IPS DF 6.9 (cell line): Measurements from ENCODE around the gene SLC22A5.

ENCODE experiments used
- DNase-seq: peaks from one replicate; pipeline ENCODE4 v3.0.0-alpha.2; 2013; ENCODE audit warnings: low read depth, low spot score
- H3K27ac ChIP-seq: one replicate; pipeline ENCODE4 v1.5.1; 2013; ENCODE audit warnings: low read length, control low read depth
- H3K27me3 ChIP-seq: 2 replicates; pipeline ENCODE4 v1.6.1; 2013; ENCODE audit warnings: mild to moderate bottlenecking, low read length; ENCODE audit not compliant: control insufficient read depth, insufficient read depth
- H3K36me3 ChIP-seq: 2 replicates; pipeline ENCODE4 v1.6.1; 2013; ENCODE audit warnings: low read length; ENCODE audit not compliant: control insufficient read depth, insufficient read depth
- H3K4me1 ChIP-seq: 2 replicates; pipeline ENCODE4 v1.6.1; 2013; ENCODE audit warnings: low read length; ENCODE audit not compliant: control insufficient read depth, insufficient read depth
- H3K4me3 ChIP-seq: 2 replicates; pipeline ENCODE4 v1.5.1; 2013; ENCODE audit warnings: mild to moderate bottlenecking, low read length
- H3K9me3 ChIP-seq: 2 replicates; pipeline ENCODE4 v1.6.1; 2013; ENCODE audit warnings: low read length, inconsistent platforms; ENCODE audit not compliant: control insufficient read depth, insufficient read depth
- WGBS: extraction: QIAGEN DNeasy Blood & Tissue Kit; methylation state at CpG from one replicate; pipeline ENCODE4 v1.1.7; 2013; ENCODE audit warnings: mixed read lengths, missing lambda C conversion rate; ENCODE audit not compliant: insufficient read length, insufficient coverage; 5-methylcytosine and 5-hydroxymethylcytosine counted together

Gene SLC22A5

DNA sequence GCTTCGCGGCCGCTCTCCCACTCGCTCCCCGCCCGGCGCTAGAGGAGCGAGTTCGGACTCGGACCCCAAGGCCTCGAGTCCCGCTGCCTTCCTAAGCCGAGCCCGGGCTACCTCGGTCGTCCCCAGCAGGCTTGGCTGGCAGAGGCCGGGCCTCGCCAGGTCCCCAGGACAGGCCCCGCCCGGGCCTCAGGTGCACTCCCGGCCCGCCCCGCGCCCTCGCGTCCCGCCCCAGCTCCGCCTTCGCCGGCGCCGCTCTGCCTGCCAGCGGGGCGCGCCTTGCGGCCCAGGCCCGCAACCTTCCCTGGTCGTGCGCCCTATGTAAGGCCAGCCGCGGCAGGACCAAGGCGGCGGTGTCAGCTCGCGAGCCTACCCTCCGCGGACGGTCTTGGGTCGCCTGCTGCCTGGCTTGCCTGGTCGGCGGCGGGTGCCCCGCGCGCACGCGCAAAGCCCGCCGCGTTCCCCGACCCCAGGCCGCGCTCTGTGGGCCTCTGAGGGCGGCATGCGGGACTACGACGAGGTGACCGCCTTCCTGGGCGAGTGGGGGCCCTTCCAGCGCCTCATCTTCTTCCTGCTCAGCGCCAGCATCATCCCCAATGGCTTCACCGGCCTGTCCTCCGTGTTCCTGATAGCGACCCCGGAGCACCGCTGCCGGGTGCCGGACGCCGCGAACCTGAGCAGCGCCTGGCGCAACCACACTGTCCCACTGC is at the start of gene SLC22A5:
Gene SLC22A5 (plus strand): TSS at position 237 of the 707 bp plus-strand sequence. CDS start 263 bp downstream, at position 500.
- H3K27ac ChIP-seq: no peak within 1 kb of the TSS
- peaks cover 3% of the 10 kb centered on the region for H3K4me1 ChIP-seq
- peaks cover 4% of the 10 kb centered on the region for H3K27me3 ChIP-seq
- H3K36me3 ChIP-seq: no peaks in the 10 kb centered on the region
- H3K9me3 ChIP-seq: no peaks in the 10 kb centered on the region
- DNase-seq: no peak
- no CpG with 5 or more reads among the region's 83 CpGs for WGBS
- H3K4me3 ChIP-seq: peak within 1 kb of the TSS; percentile 55

DNA sequence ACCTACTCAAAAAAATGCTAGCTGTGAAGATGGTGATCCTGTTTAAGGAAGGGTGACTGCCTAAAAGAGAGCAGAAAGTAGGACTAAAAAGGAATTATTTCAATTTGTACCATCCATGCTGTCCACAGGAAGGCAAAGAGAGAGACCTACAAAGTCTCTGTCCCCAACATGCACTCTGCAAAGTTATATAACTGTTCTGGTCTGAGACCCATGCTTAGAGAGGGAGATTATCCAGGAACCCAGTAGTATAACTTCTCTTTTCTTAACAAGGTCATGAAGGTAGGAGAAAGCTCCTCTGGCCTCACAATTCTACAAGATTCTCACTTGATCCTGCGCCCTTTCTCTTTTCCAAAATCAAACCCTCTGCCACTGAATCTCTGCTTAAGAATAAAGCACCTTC is 49.5 kb upstream of the SLC22A5 start:
- H3K36me3 ChIP-seq: no peaks in the 10 kb centered on the region
- H3K27ac ChIP-seq: no peak overlapping the region
- H3K27me3 ChIP-seq: no peaks in the 10 kb centered on the region
- H3K4me3 ChIP-seq: no peak overlapping the region
- DNase-seq: no peak
- no CpG with 5 or more reads among the region's 1 CpG for WGBS
- H3K4me1 ChIP-seq: peaks cover 6% of the 10 kb centered on the region; the same call in 1 of the 2 replicates
- H3K9me3 ChIP-seq: no peaks in the 10 kb centered on the region

DNA sequence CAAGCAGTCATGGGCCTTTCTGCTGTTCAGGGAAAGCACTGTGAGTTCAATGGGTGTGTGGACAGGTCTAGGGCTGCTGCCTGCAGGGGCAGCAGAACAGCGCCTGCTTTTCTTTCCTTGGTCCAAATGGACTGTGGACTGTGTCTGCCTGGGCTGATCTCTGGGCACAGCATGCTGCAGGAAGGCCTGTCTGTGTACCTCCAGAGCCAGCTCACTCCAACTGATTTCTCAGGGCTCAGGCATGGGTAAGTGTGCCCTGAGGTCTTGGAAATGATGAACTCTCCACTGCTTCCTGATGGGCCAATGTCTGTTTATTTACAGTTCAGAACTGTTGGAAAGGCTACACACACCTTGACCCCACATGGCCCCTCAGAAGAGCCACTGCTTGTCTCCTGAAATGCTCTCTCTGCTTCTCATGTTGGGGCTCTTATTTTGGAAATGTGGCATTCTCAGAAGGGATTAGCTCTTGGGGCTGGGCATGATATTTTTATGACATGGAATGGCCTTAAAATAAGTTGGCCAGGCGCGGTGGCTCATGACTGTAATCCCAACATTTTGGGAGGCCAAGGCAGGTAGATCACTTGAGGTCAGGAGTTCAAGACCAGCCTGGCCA is 48.3 kb upstream of the SLC22A5 start:
- no CpG with 5 or more reads among the region's 3 CpGs for WGBS
- H3K36me3 ChIP-seq: no peaks in the 10 kb centered on the region

DNA sequence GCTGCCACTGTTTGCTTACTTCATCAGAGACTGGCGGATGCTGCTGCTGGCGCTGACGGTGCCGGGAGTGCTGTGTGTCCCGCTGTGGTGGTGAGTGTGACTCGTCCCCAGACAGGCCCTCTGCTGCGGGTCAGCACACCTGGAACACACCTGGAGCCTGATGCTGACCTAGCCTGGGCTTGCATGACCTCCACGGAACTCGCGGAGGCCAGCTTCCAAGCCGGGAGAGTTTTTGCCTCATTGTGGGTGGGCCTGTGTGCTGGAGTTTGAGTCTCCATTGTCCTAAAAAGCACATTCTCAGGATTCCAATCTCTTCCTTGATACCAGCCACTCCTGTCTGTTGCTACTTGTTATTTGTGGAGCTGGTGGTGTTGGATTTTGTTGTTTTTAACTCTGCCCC is 47.2 kb upstream of the SLC22A5 start:
- no peak overlapping the region for H3K27ac ChIP-seq
- DNase-seq: peak; percentile 20
- H3K36me3 ChIP-seq: no peaks in the 10 kb centered on the region
- no CpG with 5 or more reads among the region's 11 CpGs for WGBS
- no peak overlapping the region for H3K4me3 ChIP-seq
- no peaks in the 10 kb centered on the region for H3K9me3 ChIP-seq
- H3K27me3 ChIP-seq: no peaks in the 10 kb centered on the region
- peaks cover 5% of the 10 kb centered on the region; the same call in 1 of the 2 replicates for H3K4me1 ChIP-seq

More for the DNA sequence above, 48.3 kb upstream of the SLC22A5 start:
- Histone ChIP-seq H3K9me3 (no peaks in the 10 kb centered on the region), H3K27me3 (no peaks in the 10 kb centered on the region), H3K4me3 (no peak overlapping the region), H3K4me1 (peaks cover 5% of the 10 kb centered on the region; the same call in 1 of the 2 replicates), H3K27ac (no peak overlapping the region)
- DNase-seq: no peak

DNA sequence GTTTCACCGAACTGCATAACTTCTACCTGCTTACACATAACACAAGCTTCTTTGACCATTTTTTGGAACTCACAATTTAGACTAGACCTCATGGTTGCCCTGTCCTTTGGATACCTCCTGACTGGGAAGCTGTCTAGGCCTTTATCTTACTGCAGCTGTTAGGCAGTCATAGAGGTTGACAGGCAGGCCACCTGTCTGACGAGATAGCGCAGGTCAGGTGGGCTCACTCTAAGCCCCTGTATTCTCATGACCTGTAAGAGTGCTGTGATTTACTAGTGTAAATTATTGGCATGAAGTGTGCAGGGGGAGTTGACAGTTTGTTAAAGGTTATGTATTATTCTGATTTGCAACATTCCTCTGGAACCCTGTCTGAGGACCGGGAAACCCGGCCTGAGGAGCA is 46.3 kb upstream of the SLC22A5 start:
- H3K27ac ChIP-seq: no peak overlapping the region
- peaks cover 5% of the 10 kb centered on the region; the same call in 1 of the 2 replicates for H3K4me1 ChIP-seq
- H3K4me3 ChIP-seq: no peak overlapping the region
- no peaks in the 10 kb centered on the region for H3K27me3 ChIP-seq
- H3K9me3 ChIP-seq: no peaks in the 10 kb centered on the region
- no peak for DNase-seq
- no CpG with 5 or more reads among the region's 5 CpGs for WGBS
- H3K36me3 ChIP-seq: no peaks in the 10 kb centered on the region

DNA sequence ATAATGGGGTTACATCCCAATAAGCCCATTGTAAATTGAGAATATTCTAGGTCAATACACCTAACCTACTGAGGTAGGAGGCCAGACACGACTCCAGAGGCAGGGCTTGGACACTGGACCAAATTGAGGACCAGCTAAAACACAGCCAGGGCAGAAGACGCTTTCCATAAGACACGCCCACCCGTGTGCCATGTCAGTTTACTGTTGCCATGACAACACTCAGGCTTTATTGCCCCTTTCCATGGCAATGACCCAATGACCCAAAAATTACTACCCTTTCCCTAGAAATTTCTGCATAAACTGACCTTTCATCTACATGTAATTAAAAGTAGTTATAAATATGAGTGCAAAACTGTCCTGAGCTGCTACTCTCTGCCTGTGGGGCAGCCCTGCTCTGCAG is 43.8 kb upstream of the SLC22A5 start:
- DNase-seq: no peak
- no CpG with 5 or more reads among the region's 4 CpGs for WGBS
- H3K27me3 ChIP-seq: no peaks in the 10 kb centered on the region
- H3K27ac ChIP-seq: no peak overlapping the region
- no peaks in the 10 kb centered on the region for H3K36me3 ChIP-seq
- H3K4me3 ChIP-seq: no peak overlapping the region
- peaks cover 5% of the 10 kb centered on the region; the same call in 1 of the 2 replicates for H3K4me1 ChIP-seq
- H3K9me3 ChIP-seq: no peaks in the 10 kb centered on the region

DNA sequence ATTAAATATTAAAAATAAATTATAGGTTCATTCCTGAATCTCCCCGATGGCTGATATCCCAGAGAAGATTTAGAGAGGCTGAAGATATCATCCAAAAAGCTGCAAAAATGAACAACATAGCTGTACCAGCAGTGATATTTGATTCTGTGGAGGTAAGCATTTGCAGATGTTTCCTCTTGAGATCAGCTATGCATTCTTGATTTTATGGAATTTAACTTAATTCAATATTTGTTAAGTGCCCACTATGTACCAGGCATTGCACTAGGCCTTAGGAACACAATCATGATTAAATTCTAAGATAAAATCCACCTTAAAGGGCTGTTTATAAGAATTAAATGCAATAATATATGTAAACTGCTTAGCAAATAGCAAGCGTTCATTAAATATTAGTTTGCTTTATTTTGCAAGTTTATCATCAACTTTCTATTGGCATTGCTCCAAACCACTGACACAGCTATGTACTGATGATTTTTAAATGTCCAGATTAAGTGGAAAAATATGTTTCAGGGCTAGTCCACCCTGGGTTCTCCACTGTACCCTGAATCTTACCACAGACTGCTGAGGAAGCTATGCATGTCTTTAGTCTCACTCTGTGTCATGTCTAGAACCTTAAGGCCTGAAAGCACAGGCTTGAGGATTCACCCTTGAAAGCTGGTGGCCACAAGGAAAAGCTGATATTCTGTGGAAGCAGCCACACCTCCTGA is 42.1 kb upstream of the SLC22A5 start:
- Histone ChIP-seq H3K4me3 (no peak overlapping the region), H3K27me3 (no peaks in the 10 kb centered on the region), H3K4me1 (0 out of 2 replicates have a peak, but pooled peaks cover 2% of the 10 kb centered on the region), H3K36me3 (no peaks in the 10 kb centered on the region), H3K9me3 (no peaks in the 10 kb centered on the region), H3K27ac (no peak overlapping the region)
- no peak for DNase-seq
- no CpG with 5 or more reads among the region's 2 CpGs for WGBS

DNA sequence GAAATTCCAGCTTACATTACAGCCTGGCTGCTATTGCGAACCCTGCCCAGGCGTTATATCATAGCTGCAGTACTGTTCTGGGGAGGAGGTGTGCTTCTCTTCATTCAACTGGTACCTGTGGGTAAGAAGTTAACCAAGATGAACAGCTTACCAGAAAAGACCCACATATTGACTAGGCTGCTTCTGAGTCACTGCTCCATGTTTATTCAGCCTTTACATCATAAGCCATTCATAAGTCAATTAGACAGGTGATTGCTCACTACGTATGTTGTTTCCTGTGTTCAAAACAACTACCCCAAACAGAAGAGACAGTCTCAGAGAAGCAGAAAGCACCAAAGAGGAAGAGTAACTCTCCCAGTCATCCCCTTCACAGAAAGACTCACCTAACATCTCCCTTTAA is 34.7 kb upstream of the SLC22A5 start:
- Histone ChIP-seq H3K27ac (no peak overlapping the region), H3K36me3 (no peaks in the 10 kb centered on the region), H3K4me1 (no peaks in the 10 kb centered on the region), H3K9me3 (no peaks in the 10 kb centered on the region), H3K27me3 (no peaks in the 10 kb centered on the region), H3K4me3 (no peak overlapping the region)
- no CpG with 5 or more reads among the region's 3 CpGs for WGBS
- no peak for DNase-seq

DNA sequence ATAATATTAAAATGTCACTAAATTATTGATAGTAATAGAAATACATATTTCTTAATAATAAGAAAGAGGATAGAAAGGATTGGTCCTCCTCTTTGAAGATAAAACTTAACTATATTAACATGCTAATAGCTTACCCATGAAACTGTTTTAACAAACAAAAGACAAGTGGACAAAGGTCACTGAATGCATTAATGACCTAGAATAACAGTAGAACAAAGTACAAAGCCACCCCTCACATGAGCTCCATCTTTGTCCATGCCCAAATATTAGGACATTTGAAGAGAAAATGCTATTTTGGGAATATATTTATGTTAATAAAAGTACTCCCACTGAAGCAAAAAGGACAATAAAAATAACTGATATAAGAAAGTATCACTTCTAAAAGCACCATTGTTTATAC is 34.1 kb upstream of the SLC22A5 start:
- Histone ChIP-seq H3K9me3 (no peaks in the 10 kb centered on the region), H3K4me1 (no peaks in the 10 kb centered on the region), H3K4me3 (no peak overlapping the region), H3K27me3 (no peaks in the 10 kb centered on the region), H3K27ac (no peak overlapping the region), H3K36me3 (no peaks in the 10 kb centered on the region)
- DNase-seq: no peak

DNA sequence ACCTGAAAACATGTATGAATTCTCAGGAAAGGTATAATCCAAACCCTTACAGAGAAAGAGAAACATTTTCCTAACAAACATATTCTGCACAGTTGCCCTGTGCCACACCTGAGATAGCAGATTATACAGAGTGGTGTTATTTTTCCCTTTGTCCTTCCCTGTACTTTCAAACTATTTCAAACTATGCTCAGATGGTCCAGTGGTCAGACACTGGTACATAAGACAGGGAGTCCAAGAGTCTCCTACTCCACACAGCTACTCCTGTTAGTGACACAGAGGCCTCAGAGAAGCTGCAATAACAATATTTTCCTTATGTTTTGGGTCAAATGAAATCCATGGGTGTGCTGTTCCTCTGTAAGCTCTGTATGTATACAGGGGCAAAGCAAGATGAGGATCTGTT is 30.0 kb upstream of the SLC22A5 start:
- H3K27ac ChIP-seq: no peak overlapping the region

More for the DNA sequence above, 30.0 kb upstream of the SLC22A5 start:
- Histone ChIP-seq H3K36me3 (no peaks in the 10 kb centered on the region), H3K4me3 (no peak overlapping the region), H3K4me1 (no peaks in the 10 kb centered on the region), H3K27me3 (no peaks in the 10 kb centered on the region), H3K9me3 (no peaks in the 10 kb centered on the region)
- DNase-seq: no peak
